Gastrocnemius medialis (tissue), 4 donors: ENCODE data around the gene IGFBPL1. TPM values are rescaled to one million over a fixed set of nuclear protein-coding genes. Genes with fewer than 3 reads are reported as not detected.

Experiments
- ATAC-seq, 2 donors: fragments of 150-250 bp; one replicate each; pipeline ENCODE4 v1.9.1; 2016
- DNase-seq, 2 donors: peaks; one replicate each; pipeline ENCODE4 v3.0.0-alpha.2; 2019
- H3K27ac ChIP-seq, 4 donors: fragments of 200-600 bp; sonication (generic); 1 replicate in 1 of 4; 2 replicates in 3 of 4; pipeline ENCODE4 v1.5.1; 2016 to 2018; ENCODE audit warnings: mild to moderate bottlenecking in 2 of 4, moderate library complexity in 1 of 4
- H3K27me3 ChIP-seq, 3 donors: fragments of 200-600 bp; sonication (generic) in 2 of 3; 1 replicate in 1 of 3; 2 replicates in 2 of 3; pipeline versions ENCODE4 v1.5.1 to v1.6.0; 2016 to 2019; ENCODE audit warnings: mild to moderate bottlenecking in 1 of 3, moderate library complexity in 1 of 3
- H3K36me3 ChIP-seq, 2 donors: fragments of 200-600 bp; sonication (generic) in 1 of 2; one replicate each; pipeline ENCODE4 v1.5.1; 2017 to 2018
- H3K4me1 ChIP-seq, 2 donors: fragments of 200-600 bp; sonication (generic) in 1 of 2; one replicate each; pipeline ENCODE4 v1.5.1; 2016 to 2017; ENCODE audit warnings: mild to moderate bottlenecking in 2 of 2
- H3K4me3 ChIP-seq, 4 donors: fragments of 200-600 bp; sonication (generic) in 3 of 4; 1 replicate in 1 of 4; 2 replicates in 3 of 4; pipeline ENCODE4 v1.5.1; 2016 to 2019; ENCODE audit warnings: mild to moderate bottlenecking in 2 of 4
- H3K9me3 ChIP-seq, 3 donors: fragments of 200-600 bp; sonication (generic) in 2 of 3; 1 replicate in 1 of 3; 2 replicates in 2 of 3; pipeline ENCODE4 v1.5.1; 2016 to 2019
- CTCF ChIP-seq, 5 experiments: fragments of 450-650 bp in 3 of 5; fragments of 200-600 bp in 2 of 5; sonication (generic) in 2 of 5; IDR thresholded peaks in 4 of 5; conservative IDR thresholded peaks in 1 of 5; 1 replicate in 4 of 5; 2 replicates in 1 of 5; pipeline ENCODE4 v1.5.1; 2016 to 2019; ENCODE audit warnings: antibody characterized with exemption in 5 of 5, mild to moderate bottlenecking in 3 of 5, moderate library complexity in 3 of 5
- POLR2A ChIP-seq, 2 donors: fragments of 450-650 bp; IDR thresholded peaks; one replicate each; pipeline ENCODE4 v1.6.1; 2017; ENCODE audit warnings: antibody characterized with exemption in 2 of 2, mild to moderate bottlenecking in 2 of 2, moderate library complexity in 2 of 2
- in situ Hi-C, 4 donors: fragments of 200-750 bp; cut with MboI; loops; one replicate each; pipeline versions ENCODE4 v1.15.0 to v1.8.0; 2017; ENCODE audit warnings: low sequenced_read_pairs in 4 of 4
- intact Hi-C: fragments of 100-400 bp; cut with DNase I; formaldehyde crosslinking; loops from one replicate; pipeline ENCODE4 v1.15.1; 2023; ENCODE audit warnings: low total_unique reads
- total RNA-seq, 4 donors: library from RNA; depleted of rRNA; stranded (reverse); fragments of >200 nt; gene quantifications; one replicate each; pipeline versions ENCODE4 v1.1.0 to v1.2.3, GENCODE V29; 2016

IGFBPL1 gene
- total RNA-seq, 4 donors from 2014 or later, result not detected

DNA sequence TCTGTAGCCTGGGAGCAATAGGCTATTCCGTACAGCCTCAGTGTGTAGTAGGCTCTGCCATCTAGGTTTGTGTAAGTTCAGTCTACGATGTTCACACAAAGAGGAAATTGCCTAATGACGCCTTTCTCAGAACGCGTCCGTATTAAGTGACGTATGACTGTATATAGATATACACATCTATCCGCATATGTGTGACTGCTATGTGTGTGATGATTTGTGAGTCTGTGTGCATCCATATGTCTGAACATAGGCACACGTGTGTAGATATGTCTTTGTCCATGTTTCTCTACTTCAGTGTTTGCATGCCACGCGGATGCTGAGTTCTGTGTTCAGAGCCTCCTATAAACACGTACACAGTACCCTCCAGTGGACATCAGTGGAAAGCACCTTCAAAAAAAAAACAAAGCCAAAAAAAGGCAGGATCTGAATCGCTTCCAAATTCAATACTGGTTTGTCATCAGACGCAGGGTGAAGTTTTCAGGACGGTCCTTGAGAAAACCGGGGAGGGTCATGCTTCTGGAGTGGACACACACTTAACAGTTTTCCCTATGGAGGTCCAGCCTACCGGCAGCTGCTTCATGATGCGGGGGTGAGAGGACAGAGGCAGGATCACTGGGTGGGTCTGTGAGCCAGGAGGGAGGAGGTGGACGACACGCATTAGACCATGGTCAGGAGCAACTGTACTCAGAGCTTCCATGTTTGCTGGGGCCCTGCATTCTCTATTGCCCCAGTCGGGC is 61.2 kb downstream of the IGFBPL1 start:
- in situ Hi-C loops, result loop anchor here in 1 of 4 donors (10.0 to 25.0 kb wide), 2 partner anchors 251 to 448 kb away; no protein-coding TSS in a partner anchor
- ATAC-seq, result peak; percentile 64 to 84
- Histone ChIP-seq H3K27ac (no peak overlapping the region), H3K4me3 (peak overlapping the region in 1 of 4 donors; percentile 6), H3K9me3 (no peaks in the 10 kb centered on the region), H3K36me3 (no peaks in the 10 kb centered on the region), H3K27me3 (no peaks in the 10 kb centered on the region), H3K4me1 (peaks cover 2 to 4% of the 10 kb centered on the region in 2 donors)
- intact Hi-C loops, result loop anchor here (1.0 to 5.0 kb wide), 2 partner anchors 276 to 450 kb away; no protein-coding TSS in a partner anchor
- TF ChIP-seq POLR2A (IDR thresholded peaks at IDR 0.05) (no peak), CTCF (IDR thresholded peaks at IDR 0.05 in 4 of 5, conservative IDR thresholded peaks at IDR 0.05 in 1 of 5) (peak in 3 of 5 experiments; percentile 24 to 54 (median 48))
- DNase-seq, result no peak

DNA sequence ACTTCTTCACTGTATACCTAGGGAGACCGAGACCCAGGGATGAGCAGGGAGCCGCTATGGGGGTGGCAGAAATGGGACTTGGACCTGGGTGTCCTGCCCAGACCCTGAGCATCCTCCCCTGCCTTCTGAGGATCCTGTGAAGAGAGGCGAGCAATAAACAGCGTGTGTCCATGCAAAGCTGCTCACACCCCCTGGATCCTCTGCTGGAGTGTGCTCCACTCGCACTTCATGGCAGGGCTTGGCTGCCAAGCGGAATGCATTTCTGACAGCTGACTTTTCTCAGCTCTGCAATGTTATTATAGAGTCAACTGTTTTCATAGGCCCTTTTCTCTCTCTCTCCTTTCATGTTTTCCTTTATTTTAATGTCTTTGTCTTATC is 62.8 kb downstream of the IGFBPL1 start:
- Histone ChIP-seq H3K9me3 (no peaks in the 10 kb centered on the region), H3K4me1 (peaks cover 2 to 4% of the 10 kb centered on the region in 2 donors), H3K4me3 (no peak overlapping the region), H3K27me3 (no peaks in the 10 kb centered on the region), H3K27ac (no peak overlapping the region), H3K36me3 (no peaks in the 10 kb centered on the region)
- no peak for TF ChIP-seq CTCF (IDR thresholded peaks at IDR 0.05 in 4 of 5, conservative IDR thresholded peaks at IDR 0.05 in 1 of 5)
- no peak for TF ChIP-seq POLR2A (IDR thresholded peaks at IDR 0.05)
- DNase-seq (no peak), ATAC-seq (no peak)
- intact Hi-C loops (loop anchor here (5.0 kb wide), 1 partner anchor 274 kb away; no protein-coding TSS in a partner anchor), in situ Hi-C loops (loop anchor here in 1 of 4 donors (10.0 to 25.0 kb wide), 2 partner anchors 249 to 447 kb away; no protein-coding TSS in a partner anchor)

DNA sequence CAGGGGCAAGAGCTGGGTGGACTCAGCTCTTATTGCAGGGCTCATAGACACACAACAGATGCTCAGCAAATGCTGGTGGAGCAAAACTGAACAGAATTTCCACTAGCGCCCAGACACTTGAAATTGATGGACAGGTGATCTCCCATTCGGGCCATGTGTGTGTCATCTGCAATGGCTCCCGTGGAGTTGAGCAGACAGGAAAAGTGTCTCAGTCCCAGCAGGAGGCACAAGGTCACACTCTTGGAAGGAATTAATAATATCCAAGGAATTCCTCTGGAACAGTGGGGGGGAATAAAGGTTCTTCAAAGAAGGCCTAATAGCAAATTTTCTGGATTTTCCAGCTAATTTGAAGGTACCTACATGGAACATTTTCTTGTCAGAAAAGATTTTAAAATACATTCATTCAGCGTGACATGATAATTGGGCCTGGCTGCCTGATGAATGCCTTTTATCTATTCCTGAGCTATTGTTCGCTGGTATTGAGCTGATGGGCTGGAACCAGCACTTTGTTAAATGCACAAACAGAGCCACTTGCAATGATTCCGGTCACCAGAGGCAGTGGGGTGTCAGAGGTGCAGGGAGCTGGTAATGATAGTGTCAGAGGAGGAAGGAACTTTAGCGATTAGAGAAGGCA is 63.3 kb downstream of the IGFBPL1 start:
- in situ Hi-C loops, result loop anchor here in 1 of 4 donors (10.0 to 25.0 kb wide), 2 partner anchors 249 to 446 kb away; no protein-coding TSS in a partner anchor

More for the DNA sequence above, 63.3 kb downstream of the IGFBPL1 start:
- Histone ChIP-seq H3K36me3 (no peaks in the 10 kb centered on the region), H3K4me3 (no peak overlapping the region), H3K9me3 (no peaks in the 10 kb centered on the region), H3K27ac (no peak overlapping the region), H3K4me1 (peaks cover 2 to 4% of the 10 kb centered on the region in 2 donors), H3K27me3 (no peaks in the 10 kb centered on the region)
- TF ChIP-seq CTCF (IDR thresholded peaks at IDR 0.05 in 4 of 5, conservative IDR thresholded peaks at IDR 0.05 in 1 of 5) (no peak), POLR2A (IDR thresholded peaks at IDR 0.05) (no peak)
- intact Hi-C loops, result loop anchor here (5.0 kb wide), 1 partner anchor 274 kb away; no protein-coding TSS in a partner anchor
- ATAC-seq, result no peak
- no peak for DNase-seq
